Aorta (tissue), 5 donors: ENCODE data around the gene GCAT. TPM values are rescaled to one million over a fixed set of nuclear protein-coding genes. Genes with fewer than 3 reads are reported as not detected.

Experiments used
- ATAC-seq: fragments of 200-7000 bp; cut with Tn5 transposase; one replicate; pipeline ENCODE4 v1.9.1; 2022; ENCODE audit warnings: moderate library complexity; ENCODE audit not compliant: low FRiP score
- DNase-seq, 2 donors: peaks; one replicate each; pipeline ENCODE4 v3.0.0-alpha.2; 2020
- H3K27ac ChIP-seq, 2 donors: one replicate each; pipeline ENCODE4 v1.5.1; 2013; ENCODE audit warnings: low read length in 2 of 2, mild to moderate bottlenecking in 2 of 2, moderate library complexity in 2 of 2, control low read depth in 1 of 2, inconsistent platforms in 1 of 2, low read depth in 1 of 2
- H3K27me3 ChIP-seq, 2 donors: one replicate each; pipeline ENCODE4 v1.6.1; 2013; ENCODE audit warnings: control low read depth in 1 of 2, low read length in 1 of 2, mild to moderate bottlenecking in 1 of 2, moderate library complexity in 1 of 2; ENCODE audit not compliant: insufficient read depth in 2 of 2, control insufficient read depth in 1 of 2
- H3K36me3 ChIP-seq, 2 donors: one replicate each; pipeline ENCODE4 v1.6.1; 2013; ENCODE audit warnings: control low read depth in 1 of 2, low read length in 1 of 2, mild to moderate bottlenecking in 1 of 2; ENCODE audit not compliant: insufficient read depth in 2 of 2, control insufficient read depth in 1 of 2
- H3K4me1 ChIP-seq, 2 donors: one replicate each; pipeline ENCODE4 v1.6.1; 2013; ENCODE audit warnings: low read length in 2 of 2, control low read depth in 1 of 2, mild to moderate bottlenecking in 1 of 2, moderate library complexity in 1 of 2; ENCODE audit not compliant: insufficient read depth in 2 of 2, control insufficient read depth in 1 of 2
- H3K4me3 ChIP-seq, 2 donors: one replicate each; pipeline ENCODE4 v1.5.1; 2013; ENCODE audit warnings: low read length in 2 of 2, control low read depth in 1 of 2, mild to moderate bottlenecking in 1 of 2
- H3K9me3 ChIP-seq: one replicate; pipeline ENCODE4 v1.6.1; 2013; ENCODE audit warnings: mild to moderate bottlenecking, low read length; ENCODE audit not compliant: control insufficient read depth
- WGBS, 2 donors: extraction: QIAGEN DNeasy Blood & Tissue Kit; methylation state at CpG; one replicate each; pipeline ENCODE4 v1.1.7; 2013; 5-methylcytosine and 5-hydroxymethylcytosine counted together
- intact Hi-C, 2 donors: fragments of 100-400 bp; cut with DNase I; formaldehyde crosslinking; loops; one replicate each; pipeline versions ENCODE4 v1.14.2 to v1.15.0; 2022
- long read RNA-seq, 2 donors: library from polyadenylated mRNA; unstranded; transcript quantifications; one replicate each; pipeline ENCODE4 v2.0.0, GENCODE V29; 2020 to 2021
- polyA plus RNA-seq, 2 donors: library from polyadenylated mRNA; stranded (reverse); fragments of 200-250 nt; gene quantifications; one replicate each; pipeline ENCODE4 v1.2.3, GENCODE V29; 2013
- total RNA-seq, 2 donors: library from RNA; stranded (reverse); fragmentation: NEBNext Ultra II Directional; extraction: Animal tissue kit (Norgen Biotek cat#: 25700); gene quantifications; one replicate each; pipeline ENCODE4 v1.2.1, GENCODE V29; 2021
- donor health status: healthy with polysubstance abuse.
- donor health status: Bipolar disorder and iron deficiency.
- donor health status: DM: no; HTN: no; CAD: no.
- donor health status: DM: no; HTN: no; CAD: no.
- donor health status: DM: yes; HTN: yes; CAD: no.

The GCAT gene
- 1 to 10 TPM; 4.4 to 5.8 TPM for total RNA-seq
- polyA plus RNA-seq = 10 to 100 TPM in 1 of 2 donors, 1 to 10 TPM in 1; 6.9 to 21.4 TPM
- long read RNA-seq, donor 1, transcript GCAT-201 (9 exons, 1,497 nt) = major isoform, 20 of 42 reads
- long read RNA-seq, donor 1, partial matches to known transcripts = 8 of 42 reads
- long read RNA-seq, donor 1, other reads (novel, unspliced or antisense) = 14 of 42 reads
- long read RNA-seq, donor 2, partial matches to known transcripts = 3 of 5 reads
- long read RNA-seq, donor 2, other reads (novel, unspliced or antisense) = 0 of 5 reads

GRCh38 chr22:37807410-37808293 lies at the start of gene GCAT:
TSS of gene GCAT (plus strand) at chr22:37807934. CDS start at chr22:37807968, 34 bp downstream.
- Histone ChIP-seq H3K4me3 (peak within 1 kb of the TSS; percentile 32 to 42), H3K27ac (peak within 1 kb of the TSS; percentile 1 to 2), H3K9me3 (no peaks in the 10 kb centered on the region), H3K36me3 (no peaks in the 10 kb centered on the region), H3K4me1 (peaks cover 0 to 4% of the 10 kb centered on the region in 2 donors), H3K27me3 (no peaks in the 10 kb centered on the region)
- 0 to 1% methylated on average over 61 to 73 of the region's 73 CpGs for WGBS, 2 donors
- intact Hi-C loops = loop anchor here in 1 of 2 donors (5.0 kb wide), 1 partner anchor 145 kb away; the partner anchor contains the start of genes C22orf23 and POLR2F
- ATAC-seq (peak; percentile 94), DNase-seq (peak; percentile 97 to 98)

GRCh38 chr22:37758694-37759093 lies 49.0 kb upstream of the GCAT start:
- Histone ChIP-seq H3K9me3 (no peaks in the 10 kb centered on the region), H3K27ac (no peak overlapping the region), H3K27me3 (no peaks in the 10 kb centered on the region), H3K4me3 (no peak overlapping the region), H3K4me1 (no peaks in the 10 kb centered on the region), H3K36me3 (peaks cover 0 to 8% of the 10 kb centered on the region in 2 donors)
- DNase-seq (no peak), ATAC-seq (no peak)
- intact Hi-C loops = no loop called here
- 89 to 93% methylated on average over 10 of the region's 10 CpGs for WGBS, 2 donors

- no peaks in the 10 kb centered on the region for H3K4me1 ChIP-seq
- DNase-seq (no peak), ATAC-seq (no peak)
- intact Hi-C loops = no loop called here
- H3K36me3 ChIP-seq = peaks cover 0 to 8% of the 10 kb centered on the region in 2 donors
- no peaks in the 10 kb centered on the region for H3K9me3 ChIP-seq
- H3K4me3 ChIP-seq = no peak overlapping the region
- WGBS, 2 donors = 88 to 89% methylated on average over 11 of the region's 11 CpGs
- no peak overlapping the region for H3K27ac ChIP-seq
- H3K27me3 ChIP-seq = no peaks in the 10 kb centered on the region
These were observed 48.5 kb upstream of the GCAT start for GRCh38 chr22:37759281-37759680.

- Histone ChIP-seq H3K4me1 (no peaks in the 10 kb centered on the region), H3K4me3 (no peak overlapping the region)
These were observed 47.6 kb upstream of the GCAT start for GRCh38 chr22:37760152-37760551.

GRCh38 chr22:37762389-37762836 lies 45.3 kb upstream of the GCAT start:
- Histone ChIP-seq H3K4me3 (no peak overlapping the region), H3K9me3 (no peaks in the 10 kb centered on the region), H3K36me3 (peaks cover 0 to 10% of the 10 kb centered on the region in 2 donors), H3K27me3 (no peaks in the 10 kb centered on the region), H3K27ac (no peak overlapping the region), H3K4me1 (no peaks in the 10 kb centered on the region)
- no peak for DNase-seq
- no peak for ATAC-seq
- intact Hi-C loops = no loop called here
- 78 to 80% methylated on average over 10 of the region's 10 CpGs for WGBS, 2 donors

More at GRCh38 chr22:37760152-37760551, 47.6 kb upstream of the GCAT start:
- Histone ChIP-seq H3K9me3 (no peaks in the 10 kb centered on the region), H3K27me3 (no peaks in the 10 kb centered on the region), H3K36me3 (peaks cover 0 to 8% of the 10 kb centered on the region in 2 donors), H3K27ac (no peak overlapping the region)
- intact Hi-C loops = no loop called here
- ATAC-seq = no peak
- WGBS, 2 donors = 91 to 95% methylated on average over 3 of the region's 3 CpGs
- no peak for DNase-seq

- Histone ChIP-seq H3K4me3 (no peak overlapping the region), H3K27me3 (no peaks in the 10 kb centered on the region), H3K36me3 (peaks cover 0 to 10% of the 10 kb centered on the region in 2 donors), H3K27ac (no peak overlapping the region), H3K9me3 (no peaks in the 10 kb centered on the region), H3K4me1 (no peaks in the 10 kb centered on the region)
- 88 to 91% methylated on average over 9 of the region's 9 CpGs for WGBS, 2 donors
- no peak for DNase-seq
- intact Hi-C loops = no loop called here
- ATAC-seq = no peak
These were observed 44.7 kb upstream of the GCAT start for GRCh38 chr22:37763012-37763411.

- ATAC-seq = no peak
- Histone ChIP-seq H3K36me3 (peaks cover 0 to 10% of the 10 kb centered on the region in 2 donors), H3K9me3 (no peaks in the 10 kb centered on the region), H3K27ac (no peak overlapping the region), H3K27me3 (no peaks in the 10 kb centered on the region), H3K4me1 (no peaks in the 10 kb centered on the region), H3K4me3 (no peak overlapping the region)
- intact Hi-C loops = no loop called here
- WGBS, 2 donors = 92 to 93% methylated on average over 16 of the region's 16 CpGs
- DNase-seq = no peak
These were observed 44.1 kb upstream of the GCAT start for GRCh38 chr22:37763652-37764051.

- intact Hi-C loops = no loop called here
- Histone ChIP-seq H3K27ac (no peak overlapping the region), H3K4me3 (no peak overlapping the region), H3K4me1 (no peaks in the 10 kb centered on the region), H3K27me3 (no peaks in the 10 kb centered on the region), H3K36me3 (peaks cover 0 to 7% of the 10 kb centered on the region in 2 donors), H3K9me3 (no peaks in the 10 kb centered on the region)
- no peak for DNase-seq
- 43 to 45% methylated on average over 6 of the region's 6 CpGs for WGBS, 2 donors
- ATAC-seq = no peak
These were observed 43.1 kb upstream of the GCAT start for GRCh38 chr22:37764622-37765021.
